CD4-positive, alpha-beta T cell treated with Interleukin-21 for 1 hour (primary cell): ENCODE data around the gene OMG.

Experiments used
- DNase-seq: peaks from one replicate; pipeline ENCODE4 v3.0.0-alpha.2; 2020

OMG gene

GRCh38 chr17:31256936-31257335, 40.1 kb downstream of the OMG start:
- DNase-seq: no peak

- no peak for DNase-seq
These were observed 42.4 kb downstream of the OMG start for GRCh38 chr17:31254654-31255053.

- no peak for DNase-seq
These were observed 44.3 kb downstream of the OMG start for GRCh38 chr17:31252741-31253140.

GRCh38 chr17:31251970-31252328, 45.1 kb downstream of the OMG start:
- DNase-seq: no peak

- DNase-seq: no peak
These were observed 45.7 kb downstream of the OMG start for GRCh38 chr17:31251105-31251969.

GRCh38 chr17:31250229-31250628, 46.8 kb downstream of the OMG start:
- DNase-seq: no peak

- no peak for DNase-seq
These were observed 47.3 kb downstream of the OMG start for GRCh38 chr17:31249835-31250141.

GRCh38 chr17:31248986-31249834, 47.8 kb downstream of the OMG start:
- DNase-seq: no peak
